K562 (cell line): ENCODE measurements around the gene RARA. TPM values are rescaled to one million over a fixed set of nuclear protein-coding genes. Genes with fewer than 3 reads are reported as not detected.

Experiments used
- ATAC-seq: fragments of 200-7000 bp; cut with Tn5 transposase; 3 replicates; pipeline ENCODE4 v1.9.1; 2020; ENCODE audit warnings: moderate library complexity
- BruUV-seq: library from RNA; stranded (reverse); fragments of 400-500 nt; replicated peaks from 2 replicates; lab custom pipeline; 2021; lab: Mats Ljungman, UMichigan
- CTCF ChIA-PET: fragments of 300-600 bp; formaldehyde crosslinking; extraction: SDS; loops from one replicate; lab custom pipeline; 2021; ENCODE audit warnings: low intra/inter-chr PET ratio; lab: Yijun Ruan, JAX
- POLR2A ChIA-PET: fragments of 300-600, 350-650 bp; sonication (Branson Sonifier 250); formaldehyde crosslinking; extraction: SDS; loops from one replicate; lab custom pipeline; 2021; ENCODE audit warnings: antibody characterized with exemption, inconsistent platforms; lab: Yijun Ruan, JAX
- DNase-seq, 4 experiments: peaks; one replicate each; pipeline versions ENCODE4 v3.0.0 to v3.0.0-alpha.2; 2011 to 2018; ENCODE audit warnings: low spot score in 3 of 4, mixed read lengths in 3 of 4; ENCODE audit errors: extremely low read depth in 1 of 4
- FAIRE-seq: peaks from 2 replicates; lab custom pipeline; 2011; peaks lifted over from hg19 to GRCh38; lab: Jason Lieb, UNC
- H2AFZ ChIP-seq: 2 replicates; pipeline ENCODE4 v1.6.0; 2011; ENCODE audit warnings: low read depth, low read length, control low read depth, inconsistent platforms
- H3K27ac ChIP-seq: fragments of 200-600 bp; 3 replicates; pipeline ENCODE4 v1.8.0; 2011; ENCODE audit warnings: low read depth, mild to moderate bottlenecking, control low read depth, inconsistent platforms, low read length, moderate library complexity, mixed read lengths; ENCODE audit errors: extremely low read depth
- H3K27me3 ChIP-seq, 2 experiments: fragments of 300-600 bp in 1 of 2; 2 replicates in 1 of 2; 3 replicates in 1 of 2; pipeline versions ENCODE4 v1.6.0 to v1.8.0; 2011; ENCODE audit warnings: inconsistent platforms in 2 of 2, low read length in 2 of 2, mild to moderate bottlenecking in 1 of 2, mixed read lengths in 1 of 2, moderate library complexity in 1 of 2; ENCODE audit not compliant: control insufficient read depth in 2 of 2, insufficient read depth in 2 of 2
- H3K36me3 ChIP-seq: fragments of 300-600 bp; 3 replicates; pipeline ENCODE4 v1.8.0; 2011; ENCODE audit warnings: mild to moderate bottlenecking, low read length, inconsistent platforms; ENCODE audit not compliant: control insufficient read depth, insufficient read depth
- H3K4me1 ChIP-seq, 2 experiments: fragments of 200-600 bp in 1 of 2; replicated peaks in 1 of 2; 2 replicates in 1 of 2; 3 replicates in 1 of 2; pipeline versions ENCODE4 v1.5.1 to v1.8.0; 2011; ENCODE audit warnings: inconsistent platforms in 2 of 2, low read length in 2 of 2, mild to moderate bottlenecking in 1 of 2, mixed read lengths in 1 of 2, moderate library complexity in 1 of 2; ENCODE audit not compliant: control insufficient read depth in 2 of 2, insufficient read depth in 2 of 2
- H3K4me2 ChIP-seq: 2 replicates; pipeline ENCODE4 v1.6.1; 2011; ENCODE audit warnings: low read length, control low read depth, inconsistent platforms, mixed read lengths; ENCODE audit not compliant: insufficient read depth
- H3K4me3 ChIP-seq: fragments of 200-600 bp; sonication (generic), shearing (Covaris generic); 2 replicates; pipeline ENCODE4 v1.5.1; 2016; ENCODE audit warnings: control low read depth, inconsistent platforms
- H3K79me2 ChIP-seq: fragments of 200-600 bp; 3 replicates; pipeline ENCODE4 v1.8.0; 2011; ENCODE audit warnings: low read length, inconsistent platforms; ENCODE audit not compliant: control insufficient read depth, insufficient read depth
- H3K9ac ChIP-seq, 2 experiments: 2 replicates each; pipeline versions ENCODE4 v1.6.0 to v1.6.1; 2011; ENCODE audit warnings: low read depth in 2 of 2, low read length in 2 of 2, control low read depth in 1 of 2, inconsistent platforms in 1 of 2, mild to moderate bottlenecking in 1 of 2, mixed read lengths in 1 of 2; ENCODE audit not compliant: insufficient read depth in 1 of 2
- H3K9me1 ChIP-seq: one replicate; pipeline ENCODE4 v1.6.0; 2011; ENCODE audit warnings: inconsistent platforms, mild to moderate bottlenecking, low read length, moderate library complexity; ENCODE audit not compliant: control insufficient read depth, insufficient read depth
- H3K9me3 ChIP-seq: replicated peaks from 2 replicates; pipeline ENCODE4 v1.5.1; 2011; ENCODE audit warnings: low read depth, low read length, inconsistent platforms; ENCODE audit not compliant: control insufficient read depth, insufficient read depth
- H4K20me1 ChIP-seq: replicated peaks from 2 replicates; pipeline ENCODE4 v1.6.1; 2011; ENCODE audit warnings: low read length, inconsistent platforms, mixed read lengths; ENCODE audit not compliant: control insufficient read depth, insufficient read depth
- ADNP ChIP-seq: fragments of 200-800 bp; sonication (Bioruptor generic); IDR thresholded peaks from 2 replicates; pipeline ENCODE4 v1.6.1; 2016; ENCODE audit warnings: missing genetic modification characterization, missing compliant biosample characterization
- E2F3 ChIP-seq: fragments of 250-450 bp; sonication (Bioruptor Pico); IDR thresholded peaks from 2 replicates; pipeline ENCODE4 v1.4.0; 2020; ENCODE audit warnings: mild to moderate bottlenecking
- GABPB1 ChIP-seq: sonication (generic); formaldehyde crosslinking; IDR thresholded peaks from 2 replicates; pipeline ENCODE4 v1.8.0; 2022; ENCODE audit warnings: mild to moderate bottlenecking, missing genetic modification reagents
- KDM5B ChIP-seq: fragments of 200-600 bp; sonication (generic); IDR thresholded peaks from 2 replicates; pipeline ENCODE4 v1.6.1; 2012; ENCODE audit warnings: low read depth, mild to moderate bottlenecking, moderate library complexity, low read length, control low read depth, inconsistent platforms; ENCODE audit not compliant: insufficient replicate concordance
- KLF13 ChIP-seq: fragments of 450-650 bp; IDR thresholded peaks from 2 replicates; pipeline ENCODE4 v1.6.1; 2016; ENCODE audit warnings: missing genetic modification characterization, low read depth, mild to moderate bottlenecking, missing compliant biosample characterization, moderate library complexity, borderline replicate concordance
- SMARCC2 ChIP-seq: fragments of 450-650 bp; IDR thresholded peaks from 2 replicates; pipeline ENCODE4 v1.6.1; 2017; ENCODE audit warnings: antibody characterized with exemption, moderate library complexity, mild to moderate bottlenecking, low read depth
- SOX6 ChIP-seq: fragments of 450-650 bp; IDR thresholded peaks from 2 replicates; pipeline ENCODE4 v1.6.1; 2014; ENCODE audit warnings: mild to moderate bottlenecking
- WGBS: fragments of 100-300 bp; shearing (Covaris generic); methylation state at CpG from one replicate; pipeline ENCODE4 v1.1.6; 2016; ENCODE audit warnings: low coverage, mixed read lengths; ENCODE audit not compliant: insufficient coverage; ENCODE audit errors: missing lambda C conversion rate; 5-methylcytosine and 5-hydroxymethylcytosine counted together
- in situ Hi-C: fragments of 300-500 bp; cut with MboI; formaldehyde crosslinking; loops from 4 replicates; pipeline ENCODE4 v1.15.0; 2018; ENCODE audit warnings: inconsistent platforms, mixed read lengths
- intact Hi-C: fragments of 100-400 bp; cut with micrococcal nuclease; formaldehyde crosslinking; loops from 2 replicates; pipeline ENCODE4 v1.14.2; 2022
- polyA plus RNA-seq, 8 experiments: library from polyadenylated mRNA; depleted of rRNA in 4 of 8; stranded (reverse) in 5 of 8; unstranded in 3 of 8; fragments of >200 nt; fragmentation: Nextera tagmentation in 2 of 8; fragmentation: Illumina TruSeq in 1 of 8; extraction: Ambion mirVana in 2 of 8; extraction: Trizol in 1 of 8; gene quantifications; 2 replicates each; pipeline versions ENCODE4 v1.2.1 to v1.2.3, GENCODE V29; 2011 to 2014; ENCODE audit warnings: inconsistent platforms in 1 of 8, missing spikeins in 1 of 8
- total RNA-seq, 7 experiments: library from RNA; depleted of rRNA in 6 of 7; stranded (reverse); fragments of >200 nt in 6 of 7; fragmentation: Illumina TruSeq in 2 of 7; extraction: Trizol in 2 of 7; gene quantifications; 2 replicates each; pipeline versions ENCODE4 v1.2.1 to v1.2.3, GENCODE V29; 2011 to 2021; ENCODE audit warnings: low replicate concordance in 1 of 7
- TF ChIP-seq, protein P1 (sequence below): sonication (generic); formaldehyde crosslinking; IDR thresholded peaks from 2 replicates; pipeline ENCODE4 v1.8.0; 2023; ENCODE audit warnings: mild to moderate bottlenecking, missing genetic modification reagents
- TF ChIP-seq, protein P2 (sequence below): fragments of 450-650 bp; conservative IDR thresholded peaks from 2 replicates; pipeline ENCODE4 v1.6.1; 2016; ENCODE audit warnings: missing genetic modification characterization, low read depth, mild to moderate bottlenecking, missing compliant biosample characterization, moderate library complexity
- TF ChIP-seq, protein P3 (sequence below): fragments of 250-450 bp; sonication (Bioruptor Pico); IDR thresholded peaks from 2 replicates; pipeline ENCODE4 v1.5.0; 2020; ENCODE audit warnings: mild to moderate bottlenecking, borderline replicate concordance
- TF ChIP-seq, protein P4 (sequence below): fragments of 200-400 bp; formaldehyde crosslinking; IDR thresholded peaks from 2 replicates; pipeline ENCODE4 v1.6.1; 2017; ENCODE audit warnings: mild to moderate bottlenecking, low read depth, low read length, moderate library complexity

The RARA gene
- total and polyA plus RNA-seq, 9 of the 15 experiments (the other 6 are each of a cell fraction or from before 2014, with no cell fraction given) = 0.10 to 28.0 (median 7.9) TPM

DNA sequence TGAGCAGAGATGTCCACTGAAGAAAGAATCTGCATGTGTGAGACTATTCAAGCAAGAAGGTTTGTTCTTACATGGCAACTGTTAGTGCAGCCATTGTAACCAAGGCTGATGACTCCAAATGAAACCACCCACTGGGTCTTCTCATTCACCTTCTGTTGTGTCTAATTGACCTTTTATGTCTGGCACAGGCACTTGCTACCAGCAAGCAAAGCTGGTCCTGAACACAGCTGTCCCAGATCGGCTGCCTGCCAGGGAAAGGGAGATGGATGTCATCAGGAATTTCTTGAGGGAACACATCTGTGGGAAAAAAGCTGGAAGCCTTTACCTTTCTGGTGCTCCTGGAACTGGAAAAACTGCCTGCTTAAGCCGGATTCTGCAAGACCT, 17.7 kb upstream of the RARA start (continued):
- TF ChIP-seq, protein P1, sequence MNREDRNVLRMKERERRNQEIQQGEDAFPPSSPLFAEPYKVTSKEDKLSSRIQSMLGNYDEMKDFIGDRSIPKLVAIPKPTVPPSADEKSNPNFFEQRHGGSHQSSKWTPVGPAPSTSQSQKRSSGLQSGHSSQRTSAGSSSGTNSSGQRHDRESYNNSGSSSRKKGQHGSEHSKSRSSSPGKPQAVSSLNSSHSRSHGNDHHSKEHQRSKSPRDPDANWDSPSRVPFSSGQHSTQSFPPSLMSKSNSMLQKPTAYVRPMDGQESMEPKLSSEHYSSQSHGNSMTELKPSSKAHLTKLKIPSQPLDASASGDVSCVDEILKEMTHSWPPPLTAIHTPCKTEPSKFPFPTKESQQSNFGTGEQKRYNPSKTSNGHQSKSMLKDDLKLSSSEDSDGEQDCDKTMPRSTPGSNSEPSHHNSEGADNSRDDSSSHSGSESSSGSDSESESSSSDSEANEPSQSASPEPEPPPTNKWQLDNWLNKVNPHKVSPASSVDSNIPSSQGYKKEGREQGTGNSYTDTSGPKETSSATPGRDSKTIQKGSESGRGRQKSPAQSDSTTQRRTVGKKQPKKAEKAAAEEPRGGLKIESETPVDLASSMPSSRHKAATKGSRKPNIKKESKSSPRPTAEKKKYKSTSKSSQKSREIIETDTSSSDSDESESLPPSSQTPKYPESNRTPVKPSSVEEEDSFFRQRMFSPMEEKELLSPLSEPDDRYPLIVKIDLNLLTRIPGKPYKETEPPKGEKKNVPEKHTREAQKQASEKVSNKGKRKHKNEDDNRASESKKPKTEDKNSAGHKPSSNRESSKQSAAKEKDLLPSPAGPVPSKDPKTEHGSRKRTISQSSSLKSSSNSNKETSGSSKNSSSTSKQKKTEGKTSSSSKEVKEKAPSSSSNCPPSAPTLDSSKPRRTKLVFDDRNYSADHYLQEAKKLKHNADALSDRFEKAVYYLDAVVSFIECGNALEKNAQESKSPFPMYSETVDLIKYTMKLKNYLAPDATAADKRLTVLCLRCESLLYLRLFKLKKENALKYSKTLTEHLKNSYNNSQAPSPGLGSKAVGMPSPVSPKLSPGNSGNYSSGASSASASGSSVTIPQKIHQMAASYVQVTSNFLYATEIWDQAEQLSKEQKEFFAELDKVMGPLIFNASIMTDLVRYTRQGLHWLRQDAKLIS (CRISPR knock-in tag) = no peak
- TF ChIP-seq SMARCC2 = no peak
- TF ChIP-seq SOX6 = no peak
- TF ChIP-seq, protein P2, sequence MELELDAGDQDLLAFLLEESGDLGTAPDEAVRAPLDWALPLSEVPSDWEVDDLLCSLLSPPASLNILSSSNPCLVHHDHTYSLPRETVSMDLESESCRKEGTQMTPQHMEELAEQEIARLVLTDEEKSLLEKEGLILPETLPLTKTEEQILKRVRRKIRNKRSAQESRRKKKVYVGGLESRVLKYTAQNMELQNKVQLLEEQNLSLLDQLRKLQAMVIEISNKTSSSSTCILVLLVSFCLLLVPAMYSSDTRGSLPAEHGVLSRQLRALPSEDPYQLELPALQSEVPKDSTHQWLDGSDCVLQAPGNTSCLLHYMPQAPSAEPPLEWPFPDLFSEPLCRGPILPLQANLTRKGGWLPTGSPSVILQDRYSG (tag) = no peak
- no peak for TF ChIP-seq ADNP (tag)

DNA sequence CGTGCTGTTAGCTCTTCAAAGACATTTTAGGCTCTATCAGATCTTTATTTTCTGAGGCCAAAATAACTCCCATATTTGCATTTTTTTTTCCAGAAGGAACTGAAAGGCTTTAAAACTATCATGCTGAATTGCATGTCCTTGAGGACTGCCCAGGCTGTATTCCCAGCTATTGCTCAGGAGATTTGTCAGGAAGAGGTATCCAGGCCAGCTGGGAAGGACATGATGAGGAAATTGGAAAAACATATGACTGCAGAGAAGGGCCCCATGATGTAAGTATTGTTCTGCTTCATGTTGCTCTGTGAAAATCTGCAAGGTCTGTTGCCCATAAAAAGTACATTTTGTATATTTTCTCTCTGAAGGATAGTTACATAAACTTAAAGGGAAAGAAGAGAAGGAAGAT, 15.6 kb upstream of the RARA start:
- in situ Hi-C loops = loop anchor here (5.0 to 25.0 kb wide), 2 partner anchors 181 to 281 kb away; partner anchors contain the start of gene CSF3
- no peaks in the 10 kb centered on the region for H3K9me3 ChIP-seq
- no peaks in the 10 kb centered on the region for H4K20me1 ChIP-seq
- no peak overlapping the region for H3K4me3 ChIP-seq
- 90% methylated on average over 1 of the region's 1 CpG for WGBS
- CTCF ChIA-PET = interaction anchor here (0.5 kb wide), 1 partner anchor 340 kb away, joined by 4 read pairs; no protein-coding TSS in a partner anchor
- intact Hi-C loops = no loop called here
- no peak overlapping the region for H3K27ac ChIP-seq
- peaks cover 0 to 5% of the 10 kb centered on the region in 2 experiments; a peak in 1 of 5 replicates for H3K4me1 ChIP-seq
- ATAC-seq = no peak
- BruUV-seq = no TSS peak
- H3K9ac ChIP-seq = no peak overlapping the region
- POLR2A ChIA-PET = interaction anchor here (0.6 to 0.8 kb wide), 3 partner anchors 14 to 42 kb away, joined by 3 to 5 read pairs (median 4); no protein-coding TSS in a partner anchor
- no peak overlapping the region for H2AFZ ChIP-seq
- H3K4me2 ChIP-seq = no peak overlapping the region
- H3K79me2 ChIP-seq = peaks cover 36% of the 10 kb centered on the region
- H3K27me3 ChIP-seq = no peaks in the 10 kb centered on the region
- no peaks in the 10 kb centered on the region for H3K9me1 ChIP-seq
- H3K36me3 ChIP-seq = peaks cover 89% of the 10 kb centered on the region
- DNase-seq = no peak
- FAIRE-seq = no peak
- TF ChIP-seq E2F3 (CRISPR knock-in tag) = no peak
- TF ChIP-seq, protein P3, sequence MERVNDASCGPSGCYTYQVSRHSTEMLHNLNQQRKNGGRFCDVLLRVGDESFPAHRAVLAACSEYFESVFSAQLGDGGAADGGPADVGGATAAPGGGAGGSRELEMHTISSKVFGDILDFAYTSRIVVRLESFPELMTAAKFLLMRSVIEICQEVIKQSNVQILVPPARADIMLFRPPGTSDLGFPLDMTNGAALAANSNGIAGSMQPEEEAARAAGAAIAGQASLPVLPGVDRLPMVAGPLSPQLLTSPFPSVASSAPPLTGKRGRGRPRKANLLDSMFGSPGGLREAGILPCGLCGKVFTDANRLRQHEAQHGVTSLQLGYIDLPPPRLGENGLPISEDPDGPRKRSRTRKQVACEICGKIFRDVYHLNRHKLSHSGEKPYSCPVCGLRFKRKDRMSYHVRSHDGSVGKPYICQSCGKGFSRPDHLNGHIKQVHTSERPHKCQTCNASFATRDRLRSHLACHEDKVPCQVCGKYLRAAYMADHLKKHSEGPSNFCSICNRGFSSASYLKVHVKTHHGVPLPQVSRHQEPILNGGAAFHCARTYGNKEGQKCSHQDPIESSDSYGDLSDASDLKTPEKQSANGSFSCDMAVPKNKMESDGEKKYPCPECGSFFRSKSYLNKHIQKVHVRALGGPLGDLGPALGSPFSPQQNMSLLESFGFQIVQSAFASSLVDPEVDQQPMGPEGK = no peak
- TF ChIP-seq KDM5B = no peak
- no peak for TF ChIP-seq KLF13 (tag)
- TF ChIP-seq GABPB1 = no peak
- TF ChIP-seq, protein P4, sequence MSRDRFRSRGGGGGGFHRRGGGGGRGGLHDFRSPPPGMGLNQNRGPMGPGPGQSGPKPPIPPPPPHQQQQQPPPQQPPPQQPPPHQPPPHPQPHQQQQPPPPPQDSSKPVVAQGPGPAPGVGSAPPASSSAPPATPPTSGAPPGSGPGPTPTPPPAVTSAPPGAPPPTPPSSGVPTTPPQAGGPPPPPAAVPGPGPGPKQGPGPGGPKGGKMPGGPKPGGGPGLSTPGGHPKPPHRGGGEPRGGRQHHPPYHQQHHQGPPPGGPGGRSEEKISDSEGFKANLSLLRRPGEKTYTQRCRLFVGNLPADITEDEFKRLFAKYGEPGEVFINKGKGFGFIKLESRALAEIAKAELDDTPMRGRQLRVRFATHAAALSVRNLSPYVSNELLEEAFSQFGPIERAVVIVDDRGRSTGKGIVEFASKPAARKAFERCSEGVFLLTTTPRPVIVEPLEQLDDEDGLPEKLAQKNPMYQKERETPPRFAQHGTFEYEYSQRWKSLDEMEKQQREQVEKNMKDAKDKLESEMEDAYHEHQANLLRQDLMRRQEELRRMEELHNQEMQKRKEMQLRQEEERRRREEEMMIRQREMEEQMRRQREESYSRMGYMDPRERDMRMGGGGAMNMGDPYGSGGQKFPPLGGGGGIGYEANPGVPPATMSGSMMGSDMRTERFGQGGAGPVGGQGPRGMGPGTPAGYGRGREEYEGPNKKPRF = no peak
